ENCODE measurements around the gene PDLIM1. TPM values are rescaled to one million over a fixed set of nuclear protein-coding genes. Genes with fewer than 3 reads are reported as not detected.

The PDLIM1 gene
- total RNA-seq, 4 donors from 2014 or later: 40.7 to 86.8 (median 83.4) TPM

DNA sequence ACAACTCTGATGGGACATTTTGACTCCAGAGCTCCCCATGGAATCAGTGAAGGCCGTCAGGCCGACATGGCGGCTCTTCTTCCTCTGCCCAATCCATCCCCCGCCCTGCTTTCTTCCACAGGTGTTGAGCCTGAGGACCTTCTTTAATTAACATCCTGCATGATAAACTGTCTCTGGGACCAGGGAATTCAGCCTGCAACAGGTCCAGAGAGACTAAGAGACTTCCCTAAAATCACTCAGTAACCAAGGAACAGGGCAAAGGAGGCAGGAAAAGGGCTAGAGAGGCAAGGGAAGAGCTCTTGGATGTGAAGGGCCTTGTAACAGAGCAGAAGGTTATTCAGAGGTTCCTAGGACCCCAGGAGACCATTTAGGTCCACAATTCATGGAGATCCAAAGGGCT lies 6.0 kb upstream of the PDLIM1 start:
- no peak for DNase-seq (ENCODE audit: extremely low spot score)
- intact Hi-C loops (cut with DNase I): no loop called here
- Histone ChIP-seq H3K4me3 (no peak overlapping the region), H3K4me1 (peaks cover 12 to 17% (median 13%) of the 10 kb centered on the region in 4 donors), H3K27me3 (no peaks in the 10 kb centered on the region), H3K9me3 (no peaks in the 10 kb centered on the region), H3K27ac (replicated peaks in 1 of 4) (no peak overlapping the region), H3K36me3 (no peaks in the 10 kb centered on the region)
- 98% methylated on average over 4 of the region's 4 CpGs for WGBS
- no peak for TF ChIP-seq EP300 (IDR thresholded peaks at IDR 0.05)

GRCh38 chr10:95295031-95295755 lies 4.4 kb upstream of the PDLIM1 start:
- Histone ChIP-seq H3K27me3 (peaks cover 0 to 4% (median under 1%) of the 10 kb centered on the region in 4 donors), H3K4me3 (peak overlapping the region; percentile 35 to 53 (median 42)), H3K9me3 (no peaks in the 10 kb centered on the region), H3K36me3 (no peaks in the 10 kb centered on the region), H3K4me1 (peaks cover 17 to 24% (median 21%) of the 10 kb centered on the region in 4 donors), H3K27ac (replicated peaks in 1 of 4) (no peak overlapping the region)
- 37% methylated on average over 4 of the region's 39 CpGs for WGBS
- intact Hi-C loops (cut with DNase I): no loop called here
- DNase-seq (ENCODE audit: extremely low spot score): no peak
- TF ChIP-seq EP300 (IDR thresholded peaks at IDR 0.05) (no peak), POLR2A (IDR thresholded peaks at IDR 0.05; ENCODE audit: low read depth) (no peak), POLR2AphosphoS5 (IDR thresholded peaks at IDR 0.05) (no peak)
- TF ChIP-seq, protein P1, sequence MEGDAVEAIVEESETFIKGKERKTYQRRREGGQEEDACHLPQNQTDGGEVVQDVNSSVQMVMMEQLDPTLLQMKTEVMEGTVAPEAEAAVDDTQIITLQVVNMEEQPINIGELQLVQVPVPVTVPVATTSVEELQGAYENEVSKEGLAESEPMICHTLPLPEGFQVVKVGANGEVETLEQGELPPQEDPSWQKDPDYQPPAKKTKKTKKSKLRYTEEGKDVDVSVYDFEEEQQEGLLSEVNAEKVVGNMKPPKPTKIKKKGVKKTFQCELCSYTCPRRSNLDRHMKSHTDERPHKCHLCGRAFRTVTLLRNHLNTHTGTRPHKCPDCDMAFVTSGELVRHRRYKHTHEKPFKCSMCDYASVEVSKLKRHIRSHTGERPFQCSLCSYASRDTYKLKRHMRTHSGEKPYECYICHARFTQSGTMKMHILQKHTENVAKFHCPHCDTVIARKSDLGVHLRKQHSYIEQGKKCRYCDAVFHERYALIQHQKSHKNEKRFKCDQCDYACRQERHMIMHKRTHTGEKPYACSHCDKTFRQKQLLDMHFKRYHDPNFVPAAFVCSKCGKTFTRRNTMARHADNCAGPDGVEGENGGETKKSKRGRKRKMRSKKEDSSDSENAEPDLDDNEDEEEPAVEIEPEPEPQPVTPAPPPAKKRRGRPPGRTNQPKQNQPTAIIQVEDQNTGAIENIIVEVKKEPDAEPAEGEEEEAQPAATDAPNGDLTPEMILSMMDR (IDR thresholded peaks at IDR 0.05): no peak

GRCh38 chr10:95293631-95294030 lies 2.8 kb upstream of the PDLIM1 start:
- no peak for DNase-seq (ENCODE audit: extremely low spot score)
- 91% methylated on average over 3 of the region's 3 CpGs for WGBS
- intact Hi-C loops (cut with DNase I): no loop called here
- TF ChIP-seq POLR2A (IDR thresholded peaks at IDR 0.05; ENCODE audit: low read depth) (no peak), EP300 (IDR thresholded peaks at IDR 0.05) (no peak), POLR2AphosphoS5 (IDR thresholded peaks at IDR 0.05) (no peak)
- TF ChIP-seq, protein P1 (IDR thresholded peaks at IDR 0.05): no peak
- H3K27me3 ChIP-seq: peaks cover 0 to 18% (median 8%) of the 10 kb centered on the region in 4 donors
- peaks cover 19 to 33% (median 28%) of the 10 kb centered on the region in 4 donors for H3K4me1 ChIP-seq
- no peak overlapping the region for H3K4me3 ChIP-seq
- no peak overlapping the region for H3K27ac ChIP-seq (replicated peaks in 1 of 4)
- no peaks in the 10 kb centered on the region for H3K36me3 ChIP-seq
- H3K9me3 ChIP-seq: no peaks in the 10 kb centered on the region

DNA sequence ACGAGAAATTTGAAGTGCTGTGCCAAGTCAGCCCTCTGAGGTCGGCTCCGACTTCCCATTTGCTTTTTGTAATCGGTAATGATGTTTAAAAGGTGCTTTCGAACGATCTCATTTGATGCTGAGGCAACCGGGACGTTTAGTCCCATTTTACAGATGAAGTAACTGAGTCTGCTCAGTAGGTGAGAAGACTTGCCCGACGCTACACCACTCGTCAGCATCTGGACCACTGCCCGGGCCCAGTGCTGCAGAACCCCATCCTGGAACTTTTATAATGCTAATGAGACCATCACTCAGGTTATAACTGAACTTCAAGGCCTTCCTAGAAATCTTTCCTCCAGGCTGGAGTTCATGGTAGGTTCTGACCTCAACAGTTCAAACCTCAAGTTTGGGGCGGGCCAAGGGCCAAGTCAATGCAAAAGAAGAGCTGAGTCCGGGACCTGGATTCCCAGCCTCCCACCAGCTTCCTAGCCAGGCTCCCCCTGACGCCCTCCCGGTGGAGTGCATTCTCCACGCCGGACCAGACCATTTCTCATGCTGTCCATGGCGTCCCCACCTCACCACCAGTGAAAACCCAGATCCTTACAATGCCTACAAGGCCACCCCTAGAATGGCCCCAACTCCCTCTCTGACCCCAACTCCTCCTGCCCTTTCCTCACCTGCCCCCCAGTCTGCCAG lies 699 bp upstream of the PDLIM1 start:
- Histone ChIP-seq H3K4me3 (peak overlapping the region; percentile 76 to 91 (median 82)), H3K27me3 (peaks cover 0 to 23% (median 8%) of the 10 kb centered on the region in 4 donors), H3K4me1 (peaks cover 26 to 45% (median 33%) of the 10 kb centered on the region in 4 donors), H3K27ac (replicated peaks in 1 of 4) (peak overlapping the region; percentile 77 to 86 (median 81)), H3K9me3 (no peaks in the 10 kb centered on the region), H3K36me3 (no peaks in the 10 kb centered on the region)
- intact Hi-C loops (cut with DNase I): no loop called here
- WGBS: 75% methylated on average over 19 of the region's 19 CpGs
- no peak for TF ChIP-seq EP300 (IDR thresholded peaks at IDR 0.05)
- no peak for DNase-seq (ENCODE audit: extremely low spot score)

DNA sequence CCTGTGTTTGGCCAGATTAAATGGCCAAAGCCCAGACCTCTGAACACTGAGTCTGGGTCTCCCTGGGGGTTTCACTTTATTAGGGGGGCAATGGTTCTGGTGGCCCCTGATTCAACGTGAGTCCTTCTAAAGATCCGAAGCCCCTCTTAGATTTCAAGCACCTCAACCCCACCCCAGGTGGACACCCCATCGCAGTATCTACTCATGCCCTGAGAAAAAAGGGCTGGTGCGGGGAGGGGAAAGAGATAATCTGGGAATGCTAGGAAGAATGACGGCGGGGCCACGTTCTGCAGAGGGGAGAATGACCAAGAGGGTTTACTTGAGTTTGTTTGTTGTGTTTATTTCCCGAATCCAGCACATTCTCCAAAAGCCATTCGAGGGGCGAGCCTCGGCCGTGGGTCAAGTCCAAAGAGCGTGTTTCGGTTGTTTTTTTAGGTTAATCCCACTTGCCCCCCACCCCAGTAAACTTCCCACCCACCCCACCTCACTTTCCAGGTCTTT lies 832 bp downstream of the PDLIM1 start:
- no peak for TF ChIP-seq POLR2A (IDR thresholded peaks at IDR 0.05; ENCODE audit: low read depth)
- no peak for TF ChIP-seq EP300 (IDR thresholded peaks at IDR 0.05)
- TF ChIP-seq POLR2AphosphoS5 (IDR thresholded peaks at IDR 0.05): no peak
- H3K9me3 ChIP-seq: no peaks in the 10 kb centered on the region
- H3K27me3 ChIP-seq: peaks cover 0 to 23% (median 8%) of the 10 kb centered on the region in 4 donors
- H3K4me1 ChIP-seq: peaks cover 24 to 39% (median 31%) of the 10 kb centered on the region in 4 donors
- intact Hi-C loops (cut with DNase I): loop anchor here (5.0 kb wide), 1 partner anchor 43 kb away; no protein-coding TSS in a partner anchor
- WGBS: 46% methylated on average over 13 of the region's 14 CpGs
- peak overlapping the region; percentile 77 to 86 (median 81) for H3K27ac ChIP-seq (replicated peaks in 1 of 4)
- peak overlapping the region; percentile 76 to 91 (median 82) for H3K4me3 ChIP-seq
- no peaks in the 10 kb centered on the region for H3K36me3 ChIP-seq
- no peak for DNase-seq (ENCODE audit: extremely low spot score)

All from esophagus muscularis mucosa (tissue), 4 donors.